Measurements from ENCODE around the gene SH2D5.

DNA sequence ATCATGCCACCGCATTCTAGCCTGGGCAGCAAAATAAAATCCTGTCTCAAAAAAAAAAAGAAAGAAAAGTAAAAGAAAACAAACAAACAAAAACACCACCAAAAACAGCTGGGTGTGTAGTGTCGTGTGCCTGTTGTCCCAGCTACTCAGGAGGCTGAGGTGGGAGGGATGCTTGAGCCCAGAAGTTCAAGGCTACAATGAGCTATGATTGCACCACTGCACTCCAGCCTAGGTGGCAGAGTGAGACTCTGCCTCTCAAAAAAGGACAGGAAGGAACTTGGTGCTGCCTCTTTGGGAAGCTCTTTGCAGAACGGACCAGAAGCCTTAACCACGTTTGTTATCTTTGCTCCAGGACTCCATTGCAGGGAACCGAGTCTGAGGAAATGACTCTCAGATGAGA is 25.7 kb downstream of the SH2D5 start:
- TF ChIP-seq POLR2AphosphoS5 (IDR thresholded peaks at IDR 0.05; ENCODE audit: low read depth) (no peak), SPI1 (IDR thresholded peaks at IDR 0.05; ENCODE audit: borderline replicate concordance, low read depth) (no peak)
- TF ChIP-seq, protein P1, sequence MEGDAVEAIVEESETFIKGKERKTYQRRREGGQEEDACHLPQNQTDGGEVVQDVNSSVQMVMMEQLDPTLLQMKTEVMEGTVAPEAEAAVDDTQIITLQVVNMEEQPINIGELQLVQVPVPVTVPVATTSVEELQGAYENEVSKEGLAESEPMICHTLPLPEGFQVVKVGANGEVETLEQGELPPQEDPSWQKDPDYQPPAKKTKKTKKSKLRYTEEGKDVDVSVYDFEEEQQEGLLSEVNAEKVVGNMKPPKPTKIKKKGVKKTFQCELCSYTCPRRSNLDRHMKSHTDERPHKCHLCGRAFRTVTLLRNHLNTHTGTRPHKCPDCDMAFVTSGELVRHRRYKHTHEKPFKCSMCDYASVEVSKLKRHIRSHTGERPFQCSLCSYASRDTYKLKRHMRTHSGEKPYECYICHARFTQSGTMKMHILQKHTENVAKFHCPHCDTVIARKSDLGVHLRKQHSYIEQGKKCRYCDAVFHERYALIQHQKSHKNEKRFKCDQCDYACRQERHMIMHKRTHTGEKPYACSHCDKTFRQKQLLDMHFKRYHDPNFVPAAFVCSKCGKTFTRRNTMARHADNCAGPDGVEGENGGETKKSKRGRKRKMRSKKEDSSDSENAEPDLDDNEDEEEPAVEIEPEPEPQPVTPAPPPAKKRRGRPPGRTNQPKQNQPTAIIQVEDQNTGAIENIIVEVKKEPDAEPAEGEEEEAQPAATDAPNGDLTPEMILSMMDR (IDR thresholded peaks at IDR 0.05; ENCODE audit: insufficient read depth, low read length): no peak
- TF ChIP-seq, protein P2, sequence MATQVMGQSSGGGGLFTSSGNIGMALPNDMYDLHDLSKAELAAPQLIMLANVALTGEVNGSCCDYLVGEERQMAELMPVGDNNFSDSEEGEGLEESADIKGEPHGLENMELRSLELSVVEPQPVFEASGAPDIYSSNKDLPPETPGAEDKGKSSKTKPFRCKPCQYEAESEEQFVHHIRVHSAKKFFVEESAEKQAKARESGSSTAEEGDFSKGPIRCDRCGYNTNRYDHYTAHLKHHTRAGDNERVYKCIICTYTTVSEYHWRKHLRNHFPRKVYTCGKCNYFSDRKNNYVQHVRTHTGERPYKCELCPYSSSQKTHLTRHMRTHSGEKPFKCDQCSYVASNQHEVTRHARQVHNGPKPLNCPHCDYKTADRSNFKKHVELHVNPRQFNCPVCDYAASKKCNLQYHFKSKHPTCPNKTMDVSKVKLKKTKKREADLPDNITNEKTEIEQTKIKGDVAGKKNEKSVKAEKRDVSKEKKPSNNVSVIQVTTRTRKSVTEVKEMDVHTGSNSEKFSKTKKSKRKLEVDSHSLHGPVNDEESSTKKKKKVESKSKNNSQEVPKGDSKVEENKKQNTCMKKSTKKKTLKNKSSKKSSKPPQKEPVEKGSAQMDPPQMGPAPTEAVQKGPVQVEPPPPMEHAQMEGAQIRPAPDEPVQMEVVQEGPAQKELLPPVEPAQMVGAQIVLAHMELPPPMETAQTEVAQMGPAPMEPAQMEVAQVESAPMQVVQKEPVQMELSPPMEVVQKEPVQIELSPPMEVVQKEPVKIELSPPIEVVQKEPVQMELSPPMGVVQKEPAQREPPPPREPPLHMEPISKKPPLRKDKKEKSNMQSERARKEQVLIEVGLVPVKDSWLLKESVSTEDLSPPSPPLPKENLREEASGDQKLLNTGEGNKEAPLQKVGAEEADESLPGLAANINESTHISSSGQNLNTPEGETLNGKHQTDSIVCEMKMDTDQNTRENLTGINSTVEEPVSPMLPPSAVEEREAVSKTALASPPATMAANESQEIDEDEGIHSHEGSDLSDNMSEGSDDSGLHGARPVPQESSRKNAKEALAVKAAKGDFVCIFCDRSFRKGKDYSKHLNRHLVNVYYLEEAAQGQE (IDR thresholded peaks at IDR 0.05; ENCODE audit: insufficient replicate concordance, low read depth): no peak
